Measurements from ENCODE around the gene NKIRAS2.

- TF ChIP-seq, protein P1, sequence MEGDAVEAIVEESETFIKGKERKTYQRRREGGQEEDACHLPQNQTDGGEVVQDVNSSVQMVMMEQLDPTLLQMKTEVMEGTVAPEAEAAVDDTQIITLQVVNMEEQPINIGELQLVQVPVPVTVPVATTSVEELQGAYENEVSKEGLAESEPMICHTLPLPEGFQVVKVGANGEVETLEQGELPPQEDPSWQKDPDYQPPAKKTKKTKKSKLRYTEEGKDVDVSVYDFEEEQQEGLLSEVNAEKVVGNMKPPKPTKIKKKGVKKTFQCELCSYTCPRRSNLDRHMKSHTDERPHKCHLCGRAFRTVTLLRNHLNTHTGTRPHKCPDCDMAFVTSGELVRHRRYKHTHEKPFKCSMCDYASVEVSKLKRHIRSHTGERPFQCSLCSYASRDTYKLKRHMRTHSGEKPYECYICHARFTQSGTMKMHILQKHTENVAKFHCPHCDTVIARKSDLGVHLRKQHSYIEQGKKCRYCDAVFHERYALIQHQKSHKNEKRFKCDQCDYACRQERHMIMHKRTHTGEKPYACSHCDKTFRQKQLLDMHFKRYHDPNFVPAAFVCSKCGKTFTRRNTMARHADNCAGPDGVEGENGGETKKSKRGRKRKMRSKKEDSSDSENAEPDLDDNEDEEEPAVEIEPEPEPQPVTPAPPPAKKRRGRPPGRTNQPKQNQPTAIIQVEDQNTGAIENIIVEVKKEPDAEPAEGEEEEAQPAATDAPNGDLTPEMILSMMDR (IDR thresholded peaks at IDR 0.05; ENCODE audit: extremely low read depth in 1 of 2, insufficient read depth in 1 of 2, low read depth in 1 of 2, low read length in 2 of 2) = no peak
- TF ChIP-seq JUN (IDR thresholded peaks at IDR 0.05; ENCODE audit: borderline replicate concordance, insufficient read depth, insufficient read length, low read depth) = no peak
- TF ChIP-seq POLR2A (IDR thresholded peaks at IDR 0.05; ENCODE audit: low read depth, low read length) = no peak
These were observed 45.2 kb upstream of the NKIRAS2 start for GRCh38 chr17:41974658-41975057.
